Left cardiac atrium (tissue), 2 donors: ENCODE data around the gene ACTMAP. TPM values are rescaled to one million over a fixed set of nuclear protein-coding genes. Genes with fewer than 3 reads are reported as not detected.

Experiments used
- total RNA-seq, 2 donors: library from RNA; stranded (reverse); fragmentation: NEBNext Ultra II Directional; extraction: Animal tissue kit (Norgen Biotek cat#: 25700); gene quantifications; one replicate each; pipeline ENCODE4 v1.2.1, GENCODE V29; 2021
- donor health status: DM: no; HTN: yes; CAD: no; lungs with severe emphysema.
- donor health status: DM: yes; HTN: yes; CAD: no.

ACTMAP gene
- total RNA-seq, 2 donors from 2014 or later = 4.2 to 6.2 TPM

Other genes starting within 250 kb of the ACTMAP start
- 10 to 100 TPM; 23.5 to 24.4 TPM for gene SHKBP1, start 173.6 kb downstream of the ACTMAP start, total RNA-seq
- gene LTBP4, start 149.1 kb downstream of the ACTMAP start, total RNA-seq = 100 to 1,000 TPM; 272 to 361 TPM
- gene NUMBL, start 59.8 kb downstream of the ACTMAP start, total RNA-seq = 10 to 100 TPM; 17.6 to 24.6 TPM
- 10 to 100 TPM; 20.1 to 32.0 TPM for gene COQ8B, start 33.6 kb downstream of the ACTMAP start, total RNA-seq
- gene ITPKC, start 33.4 kb downstream of the ACTMAP start, total RNA-seq = 10 to 100 TPM; 12.4 to 17.6 TPM
- gene SNRPA, start 726 bp upstream of the ACTMAP start, total RNA-seq = 10 to 100 TPM; 23.1 to 34.9 TPM
- 1 to 10 TPM in 1 of 2 donors, under 1 TPM in 1; 0.97 to 1.8 TPM for gene MIA, start 25.0 kb upstream of the ACTMAP start, total RNA-seq
- 10 to 100 TPM; 15.9 to 17.5 TPM for gene RAB4B, start 27.8 kb upstream of the ACTMAP start, total RNA-seq
- 10 to 100 TPM; 66.7 to 67.5 TPM for gene EGLN2, start 48.7 kb upstream of the ACTMAP start, total RNA-seq
- gene CYP2A6, start 100.0 kb upstream of the ACTMAP start, total RNA-seq = not detected
- gene CYP2A7, start 131.8 kb upstream of the ACTMAP start, total RNA-seq = not detected
- under 1 TPM in 1 of 2 donors, not detected in 1; 0.12 TPM for gene CYP2B6, start 240.8 kb upstream of the ACTMAP start, total RNA-seq